ENCODE data around the gene SUB1.
"Not testable (repeated sequence)": the region's sequence is repeated elsewhere in the genome, so short reads cannot be mapped to it uniquely, and the experiment has no call there.

SUB1 gene

GRCh38 chr5:32542216-32543059, 42.9 kb upstream of the SUB1 start:
- H3K27ac ChIP-seq = no peak overlapping the region
- TF ChIP-seq ZFX (IDR thresholded peaks at IDR 0.05; ENCODE audit: borderline replicate concordance) = no peak

- H3K27ac ChIP-seq = no peak overlapping the region
- TF ChIP-seq ZFX (IDR thresholded peaks at IDR 0.05; ENCODE audit: borderline replicate concordance) = no peak
- no peak for TF ChIP-seq CTCF (IDR thresholded peaks at IDR 0.05)
Observed at GRCh38 chr5:32543291-32543690, 42.1 kb upstream of the SUB1 start.

GRCh38 chr5:32545102-32545800, 40.1 kb upstream of the SUB1 start:
- TF ChIP-seq ZFX (IDR thresholded peaks at IDR 0.05; ENCODE audit: borderline replicate concordance) = no peak
- no peak for TF ChIP-seq CTCF (IDR thresholded peaks at IDR 0.05)
- no peak overlapping the region for H3K27ac ChIP-seq

- no peak for TF ChIP-seq CTCF (IDR thresholded peaks at IDR 0.05)
- TF ChIP-seq ZFX (IDR thresholded peaks at IDR 0.05; ENCODE audit: borderline replicate concordance) = no peak
- no peak overlapping the region for H3K27ac ChIP-seq
Observed at GRCh38 chr5:32551194-32551593, 34.2 kb upstream of the SUB1 start.

- no peak overlapping the region for H3K27ac ChIP-seq
- TF ChIP-seq CTCF (IDR thresholded peaks at IDR 0.05) (no peak), ZFX (IDR thresholded peaks at IDR 0.05; ENCODE audit: borderline replicate concordance) (no peak)
Observed at GRCh38 chr5:32551865-32552264, 33.5 kb upstream of the SUB1 start.

GRCh38 chr5:32552491-32552890, 32.9 kb upstream of the SUB1 start:
- H3K27ac ChIP-seq = not testable (repeated sequence)

GRCh38 chr5:32552936-32553335, 32.4 kb upstream of the SUB1 start:
- H3K27ac ChIP-seq = no peak overlapping the region
- TF ChIP-seq CTCF (IDR thresholded peaks at IDR 0.05) = no peak
- no peak for TF ChIP-seq ZFX (IDR thresholded peaks at IDR 0.05; ENCODE audit: borderline replicate concordance)

- not testable (repeated sequence) for H3K27ac ChIP-seq
Observed at GRCh38 chr5:32554181-32554780, 31.1 kb upstream of the SUB1 start.

GRCh38 chr5:32556543-32556942, 28.8 kb upstream of the SUB1 start:
- H3K27ac ChIP-seq = not testable (repeated sequence)

All from 22Rv1 (cell line).